H1 (cell line): ENCODE data around the gene UBE4B. TPM values are rescaled to one million over a fixed set of nuclear protein-coding genes. Genes with fewer than 3 reads are reported as not detected.

ENCODE experiments used
- CTCF ChIA-PET: fragments of 300-600 bp; sonication (Branson Sonifier 250); formaldehyde crosslinking; loops from one replicate; lab custom pipeline; 2021; ENCODE audit not compliant: partially characterized antibody; lab: Charles Lee
- POLR2A ChIA-PET: fragments of 300-600 bp; sonication (Branson Sonifier 250); formaldehyde crosslinking; loops from one replicate; lab custom pipeline; 2021; ENCODE audit warnings: inconsistent platforms; ENCODE audit not compliant: partially characterized antibody; lab: Charles Lee
- DNase-seq, 2 experiments: peaks; one replicate each; pipeline versions ENCODE4 v3.0.0 to v3.0.0-alpha.2; 2010 to 2022; ENCODE audit warnings: low spot score in 2 of 2, low read depth in 1 of 2, mixed read lengths in 1 of 2
- FAIRE-seq: peaks from 2 replicates; lab custom pipeline; 2011; peaks lifted over from hg19 to GRCh38; lab: Jason Lieb, UNC
- H2AFZ ChIP-seq: 2 replicates; pipeline ENCODE4 v1.8.1; 2012; ENCODE audit warnings: low read length, inconsistent platforms
- H2AK5ac ChIP-seq: 2 replicates; pipeline ENCODE4 v1.6.1; 2013; ENCODE audit warnings: low read depth, low read length
- H2BK120ac ChIP-seq: replicated peaks from 2 replicates; pipeline ENCODE3; 2013; ENCODE audit warnings: low read depth, low read length, inconsistent platforms
- H2BK12ac ChIP-seq: 2 replicates; pipeline ENCODE4 v1.6.1; 2013; ENCODE audit warnings: low read depth, low read length
- H2BK15ac ChIP-seq: 2 replicates; pipeline ENCODE4 v1.6.1; 2013; ENCODE audit warnings: low read length
- H2BK20ac ChIP-seq: 2 replicates; pipeline ENCODE4 v1.6.1; 2013; ENCODE audit warnings: low read length
- H2BK5ac ChIP-seq: 2 replicates; pipeline ENCODE4 v1.6.1; 2013; ENCODE audit warnings: low read depth, low read length
- H3K14ac ChIP-seq: 2 replicates; pipeline ENCODE4 v1.6.1; 2013; ENCODE audit warnings: inconsistent platforms; ENCODE audit not compliant: insufficient read length
- H3K18ac ChIP-seq: 2 replicates; pipeline ENCODE4 v1.6.1; 2013; ENCODE audit warnings: low read length; ENCODE audit errors: extremely low read depth
- H3K23ac ChIP-seq: 2 replicates; pipeline ENCODE4 v1.6.1; 2013; ENCODE audit warnings: inconsistent platforms; ENCODE audit not compliant: insufficient read length
- H3K23me2 ChIP-seq: 2 replicates; pipeline ENCODE4 v1.6.1; 2013; ENCODE audit warnings: low read depth, low read length
- H3K27ac ChIP-seq: 2 replicates; pipeline ENCODE4 v1.6.1; 2011; ENCODE audit warnings: low read depth, low read length, inconsistent platforms
- H3K27me3 ChIP-seq, 4 experiments: replicated peaks in 1 of 4; 1 replicate in 1 of 4; 2 replicates in 3 of 4; pipeline versions ENCODE4 v1.6.1 to v1.8.1; 2011 to 2013; ENCODE audit warnings: low read length in 3 of 4, mild to moderate bottlenecking in 3 of 4, inconsistent platforms in 2 of 4, mixed read lengths in 2 of 4, moderate library complexity in 1 of 4; ENCODE audit not compliant: control insufficient read depth in 3 of 4, insufficient read depth in 3 of 4; ENCODE audit errors: extremely low read depth in 1 of 4
- H3K36me3 ChIP-seq, 4 experiments: 2 replicates each; pipeline versions ENCODE4 v1.6.1 to v1.8.1; 2011 to 2013; ENCODE audit warnings: mild to moderate bottlenecking in 4 of 4, low read length in 3 of 4, moderate library complexity in 2 of 4, control low read depth in 1 of 4, inconsistent platforms in 1 of 4; ENCODE audit not compliant: insufficient read depth in 4 of 4, control insufficient read depth in 2 of 4
- H3K4ac ChIP-seq: replicated peaks from 2 replicates; pipeline ENCODE3; 2013; ENCODE audit warnings: low read length, low read depth, mixed read lengths, inconsistent platforms; ENCODE audit not compliant: insufficient read length
- H3K4me1 ChIP-seq, 4 experiments: replicated peaks in 1 of 4; 1 replicate in 1 of 4; 2 replicates in 3 of 4; pipeline versions ENCODE4 v1.6.1 to v1.8.1; 2011 to 2013; ENCODE audit warnings: low read length in 3 of 4, inconsistent platforms in 2 of 4, mixed read lengths in 1 of 4; ENCODE audit not compliant: insufficient read depth in 4 of 4, control insufficient read depth in 3 of 4
- H3K4me2 ChIP-seq, 2 experiments: 2 replicates each; pipeline versions ENCODE4 v1.6.1 to v1.8.1; 2011 to 2013; ENCODE audit warnings: low read depth in 2 of 2, low read length in 2 of 2, control low read depth in 1 of 2, inconsistent platforms in 1 of 2, mild to moderate bottlenecking in 1 of 2; ENCODE audit not compliant: insufficient read depth in 1 of 2
- H3K4me3 ChIP-seq, 4 experiments: fragments of 200-600, 300-600 bp in 1 of 4; sonication (generic), shearing (Covaris generic), sonication (Bioruptor Twin) in 1 of 4; 2 replicates each; pipeline versions ENCODE4 v1.5.1 to v1.8.1; 2011 to 2016; ENCODE audit warnings: low read length in 4 of 4, low read depth in 3 of 4, control low read depth in 2 of 4, inconsistent platforms in 2 of 4, mild to moderate bottlenecking in 2 of 4, mixed read lengths in 1 of 4, moderate library complexity in 1 of 4; ENCODE audit not compliant: insufficient read depth in 2 of 4; ENCODE audit errors: extremely low read depth in 1 of 4
- H3K56ac ChIP-seq: replicated peaks from 2 replicates; pipeline ENCODE3; 2013; ENCODE audit warnings: low read depth, mild to moderate bottlenecking, mixed read lengths, low read length, inconsistent platforms; ENCODE audit not compliant: insufficient read length
- H3K79me1 ChIP-seq: 2 replicates; pipeline ENCODE4 v1.6.1; 2013; ENCODE audit warnings: low read depth, low read length, control low read depth
- H3K79me2 ChIP-seq, 2 experiments: 2 replicates each; pipeline versions ENCODE4 v1.6.1 to v1.8.1; 2012 to 2013; ENCODE audit warnings: low read length in 2 of 2, mild to moderate bottlenecking in 2 of 2, inconsistent platforms in 1 of 2; ENCODE audit not compliant: insufficient read depth in 2 of 2, control insufficient read depth in 1 of 2
- H3K9ac ChIP-seq, 4 experiments: replicated peaks in 1 of 4; 1 replicate in 1 of 4; 2 replicates in 3 of 4; pipeline versions ENCODE4 v1.6.1 to v1.8.1; 2011 to 2013; ENCODE audit warnings: low read depth in 3 of 4, low read length in 3 of 4, control low read depth in 2 of 4, mild to moderate bottlenecking in 2 of 4, moderate library complexity in 2 of 4, inconsistent platforms in 1 of 4; ENCODE audit errors: extremely low read depth in 1 of 4
- H3K9me3 ChIP-seq, 2 experiments: 2 replicates each; pipeline versions ENCODE4 v1.6.1 to v1.8.1; 2012 to 2013; ENCODE audit warnings: mild to moderate bottlenecking in 2 of 2, moderate library complexity in 2 of 2, control low read depth in 1 of 2, inconsistent platforms in 1 of 2, low read depth in 1 of 2, low read length in 1 of 2, mixed read lengths in 1 of 2; ENCODE audit not compliant: insufficient read depth in 2 of 2
- H4K20me1 ChIP-seq, 2 experiments: replicated peaks in 1 of 2; 2 replicates each; pipeline versions ENCODE3 to v1.8.1; 2011 to 2013; ENCODE audit warnings: inconsistent platforms in 2 of 2, low read length in 2 of 2, mild to moderate bottlenecking in 1 of 2; ENCODE audit not compliant: insufficient read depth in 2 of 2, control insufficient read depth in 1 of 2
- H4K5ac ChIP-seq: 2 replicates; pipeline ENCODE4 v1.6.1; 2013; ENCODE audit warnings: low read length, low read depth, mixed read lengths, inconsistent platforms; ENCODE audit not compliant: insufficient read length
- H4K8ac ChIP-seq: 2 replicates; pipeline ENCODE4 v1.8.0; 2013; ENCODE audit warnings: mild to moderate bottlenecking, moderate library complexity, low read length, inconsistent platforms; ENCODE audit not compliant: insufficient read depth; ENCODE audit errors: extremely low read depth
- H4K91ac ChIP-seq: replicated peaks from 2 replicates; pipeline ENCODE3; 2013; ENCODE audit warnings: low read length, mixed read lengths, inconsistent platforms; ENCODE audit not compliant: insufficient read length
- ATF3 ChIP-seq: IDR thresholded peaks from 2 replicates; pipeline ENCODE4 v1.6.1; 2011; ENCODE audit warnings: low read depth, mild to moderate bottlenecking, low read length; ENCODE audit not compliant: insufficient read depth
- CHD2 ChIP-seq: IDR thresholded peaks from 2 replicates; pipeline ENCODE4 v1.6.1; 2012; ENCODE audit warnings: low read length, improper control_type of control experiment
- E2F6 ChIP-seq: IDR thresholded peaks from 2 replicates; pipeline ENCODE4 v1.6.1; 2012; ENCODE audit warnings: inconsistent platforms
- EGR1 ChIP-seq: IDR thresholded peaks from 2 replicates; pipeline ENCODE4 v1.6.1; 2011; ENCODE audit warnings: low read depth, low read length, borderline replicate concordance
- RFX5 ChIP-seq: IDR thresholded peaks from 2 replicates; pipeline ENCODE4 v1.6.1; 2011; ENCODE audit warnings: low read depth, low read length, improper control_type of control experiment, borderline replicate concordance
- WGBS, 2 experiments: shearing (Covaris generic) in 1 of 2; methylation state at CpG; one replicate each; pipeline versions ENCODE4 v1.1.6 to v1.1.7; 2013 to 2015; ENCODE audit warnings: low lambda C conversion rate in 2 of 2, mixed read lengths in 2 of 2, inconsistent platforms in 1 of 2, low coverage in 1 of 2, missing lambda C conversion rate in 1 of 2; ENCODE audit not compliant: insufficient replicate concordance in 2 of 2, insufficient coverage in 1 of 2, insufficient read length in 1 of 2; ENCODE audit errors: extremely low coverage in 1 of 2, missing lambda C conversion rate in 1 of 2; 5-methylcytosine and 5-hydroxymethylcytosine counted together
- polyA plus RNA-seq, 7 experiments: library from polyadenylated mRNA; depleted of rRNA in 3 of 7; stranded (reverse) in 5 of 7; unstranded in 2 of 7; fragments of >200 nt in 5 of 7; fragments of 200-250 nt in 2 of 7; gene quantifications; 1 replicate in 5 of 7; 2 replicates in 1 of 7; 4 replicates in 1 of 7; pipeline versions ENCODE4 v1.2.1 to v1.2.3, GENCODE V29; 2011 to 2013; ENCODE audit warnings: missing spikeins in 2 of 7, mixed read lengths in 2 of 7
- total RNA-seq: library from RNA; stranded (reverse); fragmentation: NEBNext Ultra II Directional; extraction: Animal tissue kit (Norgen Biotek cat#: 25700); gene quantifications from 2 replicates; pipeline ENCODE4 v1.2.1, GENCODE V29; 2021
- TF ChIP-seq, protein P1 (sequence below): IDR thresholded peaks from 2 replicates; pipeline ENCODE4 v1.6.1; 2012; ENCODE audit warnings: low read length, inconsistent platforms

Gene UBE4B
- total and polyA plus RNA-seq, 2 of the 8 experiments (the other 6 are each of a cell fraction or from before 2014, with no cell fraction given) = 24.5 to 90.1 TPM

DNA sequence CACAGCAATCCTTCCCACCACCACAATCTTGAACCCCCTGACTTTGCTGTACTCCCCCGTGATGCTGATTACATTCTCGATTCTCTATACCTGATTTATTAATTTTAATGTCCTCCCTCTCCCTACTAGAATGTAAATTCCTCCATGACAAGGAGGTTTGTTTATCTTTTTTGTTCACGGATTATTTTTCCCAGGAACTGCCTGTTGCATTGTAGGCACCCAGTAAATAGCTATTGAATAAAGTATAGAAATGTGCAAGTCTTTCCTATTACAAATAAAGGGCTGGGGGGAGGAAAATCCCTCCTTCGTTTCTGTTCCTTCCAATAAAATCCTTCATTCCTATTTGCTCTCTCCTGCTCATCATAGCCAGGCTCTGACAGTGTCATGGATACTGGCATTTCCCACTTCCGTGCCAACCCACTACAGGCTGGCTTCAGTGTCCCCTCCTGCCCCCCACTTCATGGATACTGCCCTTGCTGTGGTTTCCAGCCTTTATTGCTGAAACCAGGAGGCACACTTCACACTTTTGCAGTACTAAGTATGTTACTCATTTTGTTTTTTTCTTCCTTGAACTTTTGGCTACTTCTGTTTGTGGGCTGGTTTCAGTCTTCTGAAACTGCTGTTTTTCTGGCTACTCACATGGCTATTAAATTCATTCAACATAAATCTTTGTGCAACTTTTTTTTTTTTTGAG, 185.1 kb downstream of the UBE4B start:
- H2BK5ac ChIP-seq = no peak overlapping the region
- WGBS, 2 experiments = 82% methylated on average over 4 of the region's 5 CpGs; no CpG with 5 or more reads in 1 of the 2 experiments
- H3K18ac ChIP-seq = no peak overlapping the region
- H3K4me1 ChIP-seq = peaks cover 0 to 3% (median 0%) of the 10 kb centered on the region in 4 experiments; a peak in 1 of 7 replicates
- no peak overlapping the region for H3K4me2 ChIP-seq
- no peak overlapping the region for H3K56ac ChIP-seq
- H3K14ac ChIP-seq = no peak overlapping the region
- no peak for DNase-seq
- TF ChIP-seq RFX5 (no peak), CHD2 (no peak), ATF3 (no peak), EGR1 (no peak), E2F6 (no peak)
- TF ChIP-seq, protein P1, sequence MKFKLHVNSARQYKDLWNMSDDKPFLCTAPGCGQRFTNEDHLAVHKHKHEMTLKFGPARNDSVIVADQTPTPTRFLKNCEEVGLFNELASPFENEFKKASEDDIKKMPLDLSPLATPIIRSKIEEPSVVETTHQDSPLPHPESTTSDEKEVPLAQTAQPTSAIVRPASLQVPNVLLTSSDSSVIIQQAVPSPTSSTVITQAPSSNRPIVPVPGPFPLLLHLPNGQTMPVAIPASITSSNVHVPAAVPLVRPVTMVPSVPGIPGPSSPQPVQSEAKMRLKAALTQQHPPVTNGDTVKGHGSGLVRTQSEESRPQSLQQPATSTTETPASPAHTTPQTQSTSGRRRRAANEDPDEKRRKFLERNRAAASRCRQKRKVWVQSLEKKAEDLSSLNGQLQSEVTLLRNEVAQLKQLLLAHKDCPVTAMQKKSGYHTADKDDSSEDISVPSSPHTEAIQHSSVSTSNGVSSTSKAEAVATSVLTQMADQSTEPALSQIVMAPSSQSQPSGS = no peak
- H4K8ac ChIP-seq = 0 out of 2 replicates have a peak overlapping the region, but pooled peaks have one; percentile 41
- no peak overlapping the region for H2BK20ac ChIP-seq
- POLR2A ChIA-PET = no interaction called here
- no peaks in the 10 kb centered on the region for H3K23me2 ChIP-seq
- H3K9me3 ChIP-seq = no peaks in the 10 kb centered on the region
- no peak overlapping the region for H4K5ac ChIP-seq
- no peak for FAIRE-seq
- H3K36me3 ChIP-seq = no peaks in the 10 kb centered on the region
- CTCF ChIA-PET = interaction anchor here (0.6 to 2.5 kb wide), 4 partner anchors 8 to 537 kb away, joined by 3 to 7 read pairs (median 3); partner anchors contain the start of genes KIF1B and NMNAT1
- H4K91ac ChIP-seq = no peak overlapping the region
- H2BK15ac ChIP-seq = no peak overlapping the region
- 0 out of 7 replicates have a peak overlapping the region, but pooled peaks of 1 of the 4 experiments have one; percentile 10 for H3K9ac ChIP-seq
- H3K79me1 ChIP-seq = peaks cover 8% of the 10 kb centered on the region
- no peak overlapping the region for H2AFZ ChIP-seq
- H3K4me3 ChIP-seq = no peak overlapping the region
- H3K27ac ChIP-seq = no peak overlapping the region
- H2BK120ac ChIP-seq = no peak overlapping the region
- H3K4ac ChIP-seq = no peak overlapping the region
- H3K27me3 ChIP-seq = no peaks in the 10 kb centered on the region
- no peak overlapping the region for H3K23ac ChIP-seq
- no peak overlapping the region for H2AK5ac ChIP-seq
- no peak overlapping the region for H2BK12ac ChIP-seq
- H4K20me1 ChIP-seq = peaks cover 10 to 11% of the 10 kb centered on the region in 2 experiments
- H3K79me2 ChIP-seq = peaks cover 25 to 93% of the 10 kb centered on the region in 2 experiments
